Measurements from ENCODE around the gene SMAD5. TPM values are rescaled to one million over a fixed set of nuclear protein-coding genes. Genes with fewer than 3 reads are reported as not detected.

Gene SMAD5
- total RNA-seq, 2 experiments from 2014 or later: 5.4 to 7.7 TPM

DNA sequence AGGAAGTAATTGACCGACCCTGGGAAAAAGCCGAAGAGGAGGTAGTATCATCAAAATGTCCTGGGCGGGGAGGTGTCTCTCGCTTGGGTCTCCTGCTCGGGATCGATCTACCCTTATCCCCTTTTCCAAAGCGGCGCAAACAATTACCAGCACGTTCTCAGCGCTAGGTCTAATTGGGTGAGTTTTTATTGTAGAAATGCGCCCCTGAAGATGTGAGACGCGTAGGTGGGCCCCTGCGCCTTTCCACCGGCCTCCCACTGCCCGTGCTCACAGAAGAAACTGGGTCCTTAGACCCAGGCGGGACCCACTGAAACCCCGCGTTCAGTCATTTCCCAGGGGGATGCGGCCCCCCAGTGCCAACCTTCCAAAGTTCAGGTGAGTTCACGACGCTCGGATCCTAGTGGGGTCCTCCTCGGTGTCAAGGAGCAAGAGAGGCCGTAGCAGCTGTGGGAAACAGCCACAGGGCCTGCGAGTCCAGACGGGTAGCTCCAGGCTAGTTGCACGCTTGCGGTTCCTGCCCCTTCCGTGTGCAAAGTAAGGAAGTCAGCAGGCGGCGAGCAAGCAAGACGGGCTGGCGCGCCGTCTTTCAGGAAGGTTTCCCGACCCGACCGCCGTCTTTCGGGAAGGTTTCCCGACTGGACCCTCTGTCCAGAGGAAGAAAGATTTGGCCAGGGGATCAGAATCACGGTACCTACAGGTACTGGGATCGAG lies 58.8 kb downstream of the SMAD5 start:
- ATAC-seq (no peak), DNase-seq (no peak)
- ChIA-PET CTCF (interaction anchor here (0.6 kb wide), 1 partner anchor 244 kb away, joined by 3 read pairs; no protein-coding TSS in a partner anchor), POLR2A (no interaction called here)
- Mint-ChIP-seq H3K9me3 (ENCODE audit: low read depth) (no peaks in the 10 kb centered on the region), H3K4me3 (no peak overlapping the region), H3K36me3 (ENCODE audit: low read depth) (no peaks in the 10 kb centered on the region), H3K4me1 (no peaks in the 10 kb centered on the region), H3K27ac (no peak overlapping the region), H3K27me3 (peaks cover 43% of the 10 kb centered on the region)
- intact Hi-C loops (cut with DNase I, micrococcal nuclease): no loop called here

DNA sequence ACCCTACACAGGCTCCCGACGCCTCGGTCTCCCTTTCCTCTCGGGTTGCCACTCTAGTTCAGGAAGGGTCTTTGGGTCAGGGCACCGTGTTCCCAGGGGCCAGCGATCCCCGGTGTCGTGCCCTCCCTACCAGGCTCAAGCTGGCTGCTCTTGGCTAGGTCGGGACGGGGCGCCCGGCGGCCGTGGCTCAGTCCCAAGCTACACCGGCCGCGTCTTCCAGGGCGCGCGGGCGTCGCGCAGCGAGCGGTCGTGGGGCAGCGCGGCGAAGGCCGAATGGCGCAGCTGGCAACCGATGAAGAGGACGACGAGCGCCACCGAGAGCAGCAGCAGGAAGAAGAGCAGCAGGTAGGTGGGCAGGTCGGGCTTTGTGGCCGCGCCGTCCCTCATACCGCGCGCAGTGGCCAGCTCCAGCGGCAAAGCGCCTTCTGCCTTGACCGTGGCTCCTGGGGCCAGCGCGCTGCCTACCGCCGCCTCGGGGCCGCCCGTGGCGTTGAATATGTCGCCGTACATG lies 59.4 kb downstream of the SMAD5 start:
- Mint-ChIP-seq H3K4me3 (no peak overlapping the region), H3K27ac (no peak overlapping the region), H3K36me3 (ENCODE audit: low read depth) (no peaks in the 10 kb centered on the region), H3K4me1 (no peaks in the 10 kb centered on the region), H3K27me3 (peaks cover 43% of the 10 kb centered on the region), H3K9me3 (ENCODE audit: low read depth) (no peaks in the 10 kb centered on the region)
- DNase-seq: no peak
- POLR2A ChIA-PET: no interaction called here
- CTCF ChIA-PET: interaction anchor here (0.6 kb wide), 1 partner anchor 44 kb away, joined by 6 read pairs; no protein-coding TSS in a partner anchor
- intact Hi-C loops (cut with DNase I, micrococcal nuclease): no loop called here
- ATAC-seq: no peak

DNA sequence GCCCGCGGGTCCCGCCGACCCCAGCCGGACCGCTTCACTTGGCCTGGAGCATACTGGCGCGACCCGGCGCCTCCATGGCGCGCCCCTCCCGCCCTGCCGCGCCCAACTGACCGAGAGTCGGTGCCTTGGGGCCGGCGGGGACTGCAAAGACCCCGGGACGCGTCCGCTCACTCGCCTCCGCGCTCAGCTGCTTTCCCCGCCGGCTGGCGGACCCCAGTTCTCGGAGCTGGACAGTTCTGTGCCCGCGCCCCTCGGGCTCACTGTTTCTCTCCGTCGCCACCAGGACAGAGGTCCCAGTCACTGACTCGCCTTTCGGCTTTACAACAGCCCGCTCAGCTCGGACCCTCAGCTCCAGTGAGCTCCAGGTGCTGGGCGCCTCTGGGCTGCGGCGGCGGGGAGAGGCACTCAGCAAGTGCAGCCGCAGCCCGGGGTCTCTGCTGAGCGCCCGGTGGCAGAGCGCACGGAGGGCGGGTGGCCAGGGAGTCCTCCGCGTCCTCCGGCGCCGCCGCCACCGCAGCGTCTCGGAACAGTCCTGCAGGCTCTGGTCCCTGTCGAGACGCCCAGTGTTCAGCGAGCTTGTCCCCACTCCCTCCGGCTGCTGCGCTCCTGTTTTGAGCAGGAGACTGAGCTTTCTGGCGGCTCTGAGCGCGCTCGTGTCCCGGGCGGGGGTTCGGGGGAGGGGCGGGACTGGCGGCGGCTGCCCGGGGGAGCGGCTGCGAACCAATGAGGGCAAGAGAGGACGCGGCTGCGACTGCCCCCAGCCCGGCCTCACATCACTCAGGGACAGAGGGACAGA lies 60.1 kb downstream of the SMAD5 start, which contains the start of gene SMIM32:
TSS of gene SMIM32 (minus strand) at position 637 of the 796 bp plus-strand sequence. CDS start 638 bp downstream, outside the sequence.
- Mint-ChIP-seq H3K27me3 (peaks cover 43% of the 10 kb centered on the region), H3K4me3 (no peak within 1 kb of the TSS), H3K27ac (no peak within 1 kb of the TSS), H3K9me3 (ENCODE audit: low read depth) (no peaks in the 10 kb centered on the region), H3K4me1 (no peaks in the 10 kb centered on the region), H3K36me3 (ENCODE audit: low read depth) (no peaks in the 10 kb centered on the region)
- intact Hi-C loops (cut with DNase I, micrococcal nuclease): no loop called here
- ChIA-PET CTCF (interaction anchor here (0.6 kb wide), 1 partner anchor 45 kb away, joined by 6 read pairs; no protein-coding TSS in a partner anchor), POLR2A (no interaction called here)
- ATAC-seq (no peak), DNase-seq (no peak)

DNA sequence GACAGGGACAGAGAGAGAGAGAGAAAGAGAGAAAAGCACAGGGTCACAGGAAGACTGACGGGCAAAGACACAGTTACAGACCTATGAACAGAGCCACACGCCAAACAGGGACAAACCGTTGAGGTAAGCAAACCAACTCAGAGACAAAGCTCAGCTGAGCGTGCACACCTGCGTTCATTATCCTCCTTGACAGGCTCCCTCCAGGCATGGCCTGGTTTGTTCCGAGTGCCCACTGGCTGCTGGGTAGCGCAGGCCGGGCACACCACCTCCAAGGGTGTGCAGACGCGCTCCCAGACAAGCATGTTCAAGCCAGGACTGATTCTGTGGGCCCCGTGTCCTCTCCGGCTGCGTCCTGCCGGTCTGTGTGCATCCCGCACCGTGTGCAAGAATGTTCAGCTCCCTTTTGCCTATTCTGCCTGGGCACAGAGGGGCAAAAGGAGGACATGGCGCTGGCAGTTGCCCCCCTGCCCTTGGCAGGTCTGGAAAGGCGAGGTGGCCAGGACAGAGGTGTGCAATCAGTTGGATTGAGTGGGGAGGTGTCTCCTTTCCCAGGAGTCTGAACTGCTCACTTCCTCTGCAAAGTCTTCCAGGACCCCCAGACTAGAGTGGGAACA lies 60.8 kb downstream of the SMAD5 start:
- Mint-ChIP-seq H3K27ac (no peak overlapping the region), H3K36me3 (ENCODE audit: low read depth) (no peaks in the 10 kb centered on the region), H3K27me3 (peaks cover 45% of the 10 kb centered on the region), H3K4me1 (no peaks in the 10 kb centered on the region), H3K9me3 (ENCODE audit: low read depth) (no peaks in the 10 kb centered on the region), H3K4me3 (no peak overlapping the region)
- CTCF ChIA-PET: no interaction called here
- DNase-seq (no peak), ATAC-seq (no peak)
- POLR2A ChIA-PET: no interaction called here
- intact Hi-C loops (cut with DNase I, micrococcal nuclease): no loop called here

DNA sequence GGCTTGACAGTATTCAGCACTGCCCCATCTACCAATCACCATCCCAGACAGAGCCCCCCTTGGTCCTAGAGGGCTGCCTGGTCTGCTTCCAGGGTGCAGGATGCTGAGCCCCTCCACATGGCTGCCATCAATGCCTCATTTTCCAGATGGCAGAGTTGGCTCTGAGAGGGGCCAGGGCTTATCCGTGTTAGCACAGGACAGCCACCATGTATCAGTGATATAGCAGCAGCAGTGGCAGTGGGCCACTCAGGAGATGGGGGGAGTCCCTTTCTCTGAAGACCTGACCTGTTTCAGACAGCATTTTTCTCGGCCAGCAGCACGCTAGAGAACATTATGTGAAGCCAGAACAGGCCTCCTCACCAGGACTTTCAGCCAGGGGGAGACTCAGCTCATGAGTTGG lies 61.9 kb downstream of the SMAD5 start:
- no peaks in the 10 kb centered on the region for H3K9me3 Mint-ChIP-seq (ENCODE audit: low read depth)
- DNase-seq (no peak), ATAC-seq (no peak)
- H3K27me3 Mint-ChIP-seq: peaks cover 46% of the 10 kb centered on the region
- intact Hi-C loops (cut with DNase I, micrococcal nuclease): no loop called here
- H3K27ac Mint-ChIP-seq: no peak overlapping the region
- H3K4me3 Mint-ChIP-seq: no peak overlapping the region
- CTCF ChIA-PET: interaction anchor here (0.6 kb wide), 1 partner anchor 17 kb away, joined by 5 read pairs; no protein-coding TSS in a partner anchor
- no peaks in the 10 kb centered on the region for H3K4me1 Mint-ChIP-seq
- no peaks in the 10 kb centered on the region for H3K36me3 Mint-ChIP-seq (ENCODE audit: low read depth)
- POLR2A ChIA-PET: no interaction called here

DNA sequence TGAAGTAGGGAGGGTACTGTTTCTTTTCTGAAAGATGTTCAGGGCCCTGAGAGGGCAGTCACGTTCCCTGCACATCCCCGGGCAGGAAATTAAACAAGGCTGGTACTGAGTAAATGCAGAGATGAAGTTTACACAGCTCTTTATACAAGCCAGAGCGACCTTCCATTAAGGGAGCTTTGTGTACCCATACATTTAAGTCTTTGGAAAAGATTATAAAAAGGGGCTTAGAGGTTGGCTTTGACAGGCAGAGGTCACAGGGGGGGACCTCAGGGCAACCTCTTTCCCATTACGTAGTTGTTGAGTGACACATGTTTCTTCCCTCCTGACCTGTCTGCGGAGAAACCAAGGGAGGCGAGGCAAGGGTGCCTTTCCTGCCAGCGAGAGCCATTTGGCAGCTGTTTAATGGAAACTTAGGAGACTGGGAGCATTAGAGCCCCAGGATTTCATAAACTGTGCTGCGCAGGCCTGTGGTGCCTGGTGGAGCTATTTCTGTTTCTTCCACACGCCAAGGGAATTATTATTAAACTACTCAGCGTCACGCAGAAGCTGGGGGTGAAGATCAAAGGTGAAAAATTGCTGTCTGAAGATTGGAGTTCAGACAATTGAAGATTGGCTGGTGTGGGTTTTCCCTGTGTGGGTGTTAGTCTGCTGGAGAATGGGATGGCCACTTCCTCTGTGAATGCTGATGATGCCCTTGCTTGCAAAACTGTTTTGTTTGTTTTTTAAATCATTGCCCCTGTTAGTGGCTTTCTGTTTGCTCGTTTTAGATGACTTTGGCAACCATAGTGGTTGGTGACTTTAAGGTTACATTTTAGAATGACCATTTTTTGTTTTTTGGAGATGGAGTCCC lies 63.6 kb downstream of the SMAD5 start:
- no peaks in the 10 kb centered on the region for H3K36me3 Mint-ChIP-seq (ENCODE audit: low read depth)
- intact Hi-C loops (cut with DNase I, micrococcal nuclease): no loop called here
- H3K27me3 Mint-ChIP-seq: peaks cover 40% of the 10 kb centered on the region
- H3K4me3 Mint-ChIP-seq: no peak overlapping the region
- DNase-seq (no peak), ATAC-seq (no peak)
- ChIA-PET CTCF (interaction anchor here (0.7 to 1.2 kb wide), 3 partner anchors 16 to 1366 kb away, joined by 3 to 5 read pairs (median 3); no protein-coding TSS in a partner anchor), POLR2A (no interaction called here)
- H3K27ac Mint-ChIP-seq: no peak overlapping the region
- H3K4me1 Mint-ChIP-seq: no peaks in the 10 kb centered on the region
- no peaks in the 10 kb centered on the region for H3K9me3 Mint-ChIP-seq (ENCODE audit: low read depth)

DNA sequence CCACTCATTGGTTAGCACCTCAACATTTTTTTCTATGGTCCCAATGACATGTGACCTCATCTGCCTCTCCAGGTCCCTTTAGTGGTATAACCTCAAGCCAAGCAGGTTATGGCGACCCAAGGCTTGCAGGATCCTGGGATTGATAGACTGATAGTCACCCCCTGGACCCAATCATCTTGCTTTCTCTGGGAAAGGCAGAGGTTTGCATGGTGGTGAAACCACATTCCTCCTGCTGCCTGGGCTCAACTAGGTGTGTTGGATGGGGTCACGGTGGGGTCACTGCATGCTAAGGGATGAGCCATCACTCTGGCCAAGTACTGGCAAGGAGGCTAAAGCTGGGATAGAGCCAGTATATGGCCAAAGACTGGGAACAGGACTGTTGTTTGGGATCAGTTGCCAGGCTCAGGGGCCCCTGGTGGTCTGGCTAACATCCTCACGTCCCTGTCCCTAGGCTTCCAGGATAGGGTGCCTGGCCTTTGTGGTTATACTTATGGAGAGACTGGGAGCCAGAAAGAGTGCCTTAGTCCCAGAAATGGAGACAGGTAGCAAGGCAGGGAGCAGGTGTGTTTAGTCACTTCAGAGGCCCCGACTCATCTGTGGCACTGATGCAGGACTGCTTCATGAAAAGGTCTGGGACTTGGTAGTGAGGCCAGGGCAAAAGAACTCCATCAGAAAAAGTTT lies 65.0 kb downstream of the SMAD5 start:
- Mint-ChIP-seq H3K27ac (no peak overlapping the region), H3K36me3 (ENCODE audit: low read depth) (no peaks in the 10 kb centered on the region), H3K4me1 (no peaks in the 10 kb centered on the region), H3K27me3 (peaks cover 36% of the 10 kb centered on the region), H3K9me3 (ENCODE audit: low read depth) (no peaks in the 10 kb centered on the region), H3K4me3 (no peak overlapping the region)
- ChIA-PET POLR2A (no interaction called here), CTCF (interaction anchor here (0.7 kb wide), 1 partner anchor 10 kb away, joined by 3 read pairs; no protein-coding TSS in a partner anchor)
- no peak for ATAC-seq
- no peak for DNase-seq
- intact Hi-C loops (cut with DNase I, micrococcal nuclease): no loop called here

DNA sequence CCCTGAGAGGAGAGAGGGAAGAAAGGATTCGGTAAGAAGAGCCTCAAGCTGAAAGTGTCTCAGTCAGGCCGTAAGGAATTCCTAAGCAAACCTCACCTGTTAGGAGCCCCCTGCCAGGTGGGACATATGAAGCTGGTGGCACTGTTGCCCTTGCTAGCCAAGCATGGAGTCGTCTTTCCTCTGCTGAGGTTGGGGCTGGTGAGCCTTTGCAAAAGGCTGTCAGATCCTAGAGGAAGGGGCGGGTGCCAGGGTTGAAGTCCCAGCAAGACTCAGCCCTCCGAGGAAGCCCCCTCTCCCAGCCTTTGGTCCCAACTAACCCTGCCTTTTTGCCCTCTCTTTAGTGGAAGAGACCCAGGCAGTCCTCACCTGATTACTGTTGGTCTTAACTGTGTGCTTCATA lies 65.8 kb downstream of the SMAD5 start:
- ATAC-seq: no peak
- ChIA-PET CTCF (no interaction called here), POLR2A (no interaction called here)

DNA sequence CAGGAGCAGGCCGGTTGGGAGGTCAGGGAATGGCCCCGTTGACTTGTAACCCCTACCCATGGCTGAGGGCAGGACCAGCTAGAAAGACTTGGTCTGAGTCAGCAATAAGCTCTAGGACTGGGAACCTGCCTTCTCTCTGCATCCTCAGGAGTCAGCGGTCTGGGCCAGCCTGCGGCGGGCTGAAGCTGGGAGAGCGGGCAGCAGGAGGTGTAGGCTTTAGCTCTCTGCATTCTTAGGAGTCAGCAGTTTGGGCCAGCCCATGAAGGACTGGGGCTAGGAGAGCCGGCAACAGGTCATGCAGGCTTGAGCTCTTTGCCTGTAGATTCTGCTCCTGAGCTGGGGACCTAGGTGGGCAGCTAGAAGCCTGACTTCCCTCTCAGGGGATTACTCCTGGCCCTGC lies 66.8 kb downstream of the SMAD5 start:
- Mint-ChIP-seq H3K27ac (no peak overlapping the region), H3K9me3 (ENCODE audit: low read depth) (no peaks in the 10 kb centered on the region), H3K36me3 (ENCODE audit: low read depth) (no peaks in the 10 kb centered on the region), H3K27me3 (peaks cover 32% of the 10 kb centered on the region), H3K4me1 (no peaks in the 10 kb centered on the region), H3K4me3 (no peak overlapping the region)
- POLR2A ChIA-PET: no interaction called here
- intact Hi-C loops (cut with DNase I, micrococcal nuclease): no loop called here
- ATAC-seq (no peak), DNase-seq (no peak)
- CTCF ChIA-PET: no interaction called here

More for the DNA sequence above, 65.8 kb downstream of the SMAD5 start:
- no peak overlapping the region for H3K27ac Mint-ChIP-seq
- DNase-seq: no peak
- intact Hi-C loops (cut with DNase I, micrococcal nuclease): no loop called here
- H3K27me3 Mint-ChIP-seq: peaks cover 36% of the 10 kb centered on the region
- no peaks in the 10 kb centered on the region for H3K36me3 Mint-ChIP-seq (ENCODE audit: low read depth)
- H3K9me3 Mint-ChIP-seq (ENCODE audit: low read depth): no peaks in the 10 kb centered on the region
- no peaks in the 10 kb centered on the region for H3K4me1 Mint-ChIP-seq
- no peak overlapping the region for H3K4me3 Mint-ChIP-seq

DNA sequence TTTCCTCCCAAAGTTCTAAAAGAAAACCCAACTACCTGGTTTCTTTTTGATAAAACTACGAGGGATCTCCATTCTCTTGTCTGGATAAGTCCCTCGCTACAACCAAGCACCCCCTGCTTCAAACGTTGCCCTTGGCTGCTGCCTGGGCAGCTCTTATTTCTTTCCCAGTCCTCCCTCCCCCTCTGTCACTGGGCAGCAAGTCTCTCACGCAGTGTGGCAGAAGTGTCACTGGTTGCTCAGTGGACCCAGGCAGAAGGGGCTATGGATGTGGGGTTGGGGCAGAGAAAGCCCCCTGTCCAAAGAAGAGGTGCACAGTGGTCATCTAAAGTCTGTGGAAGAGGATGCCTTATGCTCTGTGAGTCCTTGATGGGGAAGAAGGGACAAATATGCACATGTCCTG lies 67.5 kb downstream of the SMAD5 start:
- CTCF ChIA-PET: interaction anchor here (0.6 kb wide), 1 partner anchor 233 kb away, joined by 4 read pairs; no protein-coding TSS in a partner anchor
- ATAC-seq (no peak), DNase-seq (no peak)
- Mint-ChIP-seq H3K27ac (no peak overlapping the region), H3K36me3 (ENCODE audit: low read depth) (no peaks in the 10 kb centered on the region), H3K4me1 (no peaks in the 10 kb centered on the region), H3K4me3 (no peak overlapping the region), H3K9me3 (ENCODE audit: low read depth) (no peaks in the 10 kb centered on the region), H3K27me3 (peaks cover 25% of the 10 kb centered on the region)
- intact Hi-C loops (cut with DNase I, micrococcal nuclease): no loop called here
- POLR2A ChIA-PET: no interaction called here

Measured in activated CD4-positive, alpha-beta T cell treated with anti-CD3 and anti-CD28 coated beads for 36 hours (primary cell).